B cell (primary cell): Measurements from ENCODE around the gene NFKBIL1. TPM values are rescaled to one million over a fixed set of nuclear protein-coding genes. Genes with fewer than 3 reads are reported as not detected.

ENCODE experiments used
- ATAC-seq: fragments of 200-7000 bp; cut with Tn5 transposase; one replicate; pipeline ENCODE4 v1.10.0; 2021; ENCODE audit warnings: low read depth, mild to moderate bottlenecking, moderate number of reproducible peaks, moderate library complexity
- CTCF ChIA-PET: fragments of 350-600 bp; sonication (Branson Sonifier 250); formaldehyde crosslinking; loops from one replicate; lab custom pipeline; 2021; ENCODE audit warnings: antibody characterized with exemption, inconsistent platforms; lab: Charles Lee
- POLR2A ChIA-PET: fragments of 350-600 bp; sonication (Branson Sonifier 250); formaldehyde crosslinking; loops from one replicate; lab custom pipeline; 2021; ENCODE audit warnings: antibody characterized with exemption; lab: Charles Lee
- DNase-seq: peaks from one replicate; pipeline ENCODE4 v3.0.0; 2013
- H2AFZ ChIP-seq: 2 replicates; pipeline ENCODE4 v1.6.1; 2012; ENCODE audit warnings: mild to moderate bottlenecking, low read depth, low read length; ENCODE audit not compliant: insufficient read depth, poor library complexity, severe bottlenecking
- H3K27ac ChIP-seq, 2 donors: 1 replicate in 1 of 2; 2 replicates in 1 of 2; pipeline ENCODE4 v1.5.1; 2012 to 2013; ENCODE audit warnings: low read length in 2 of 2, mild to moderate bottlenecking in 2 of 2, moderate library complexity in 1 of 2
- H3K27me3 ChIP-seq, 4 experiments: fragments of 200-600 bp in 1 of 4; sonication (generic) in 1 of 4; replicated peaks in 1 of 4; 1 replicate in 2 of 4; 2 replicates in 2 of 4; pipeline versions ENCODE4 v1.6.1 to v1.7.0; 2013 to 2016; ENCODE audit warnings: low read length in 3 of 4, mild to moderate bottlenecking in 2 of 4, mixed read lengths in 1 of 4, moderate library complexity in 1 of 4; ENCODE audit not compliant: insufficient read depth in 4 of 4, control insufficient read depth in 3 of 4; ENCODE audit errors: control extremely low read depth in 1 of 4
- H3K36me3 ChIP-seq, 2 experiments: replicated peaks in 1 of 2; 1 replicate in 1 of 2; 2 replicates in 1 of 2; pipeline versions ENCODE4 v1.6.1 to v1.7.1; 2013; ENCODE audit warnings: low read length in 1 of 2; ENCODE audit not compliant: insufficient read depth in 2 of 2, control insufficient read depth in 1 of 2; ENCODE audit errors: control extremely low read depth in 1 of 2, extremely low read depth in 1 of 2
- H3K4me1 ChIP-seq, 2 donors: fragments of 200-600 bp in 1 of 2; sonication (generic) in 1 of 2; 1 replicate in 1 of 2; 2 replicates in 1 of 2; pipeline versions ENCODE4 v1.5.1 to v1.6.1; 2013 to 2017; ENCODE audit warnings: low read length in 2 of 2; ENCODE audit not compliant: control insufficient read depth in 2 of 2, insufficient read depth in 2 of 2
- H3K4me2 ChIP-seq: replicated peaks from 2 replicates; pipeline ENCODE3; 2012; ENCODE audit warnings: mild to moderate bottlenecking, low read depth, low read length; ENCODE audit not compliant: poor library complexity, severe bottlenecking
- H3K4me3 ChIP-seq, 5 experiments: fragments of 200-600 bp in 1 of 5; sonication (generic) in 1 of 5; 1 replicate in 3 of 5; 2 replicates in 2 of 5; pipeline versions ENCODE4 v1.5.1 to v1.7.0; 2011 to 2016; ENCODE audit warnings: low read length in 4 of 5, mild to moderate bottlenecking in 4 of 5, low read depth in 2 of 5, control low read depth in 1 of 5, moderate library complexity in 1 of 5; ENCODE audit not compliant: insufficient read depth in 1 of 5; ENCODE audit errors: control extremely low read depth in 1 of 5, extremely low read depth in 1 of 5
- H3K79me2 ChIP-seq: fragments of 200-600 bp; sonication (generic); one replicate; pipeline ENCODE4 v1.6.0; 2016; ENCODE audit warnings: low read length; ENCODE audit not compliant: control insufficient read depth, insufficient read depth
- H3K9ac ChIP-seq: fragments of 200-600 bp; sonication (generic); 2 replicates; pipeline ENCODE4 v1.6.1; 2017; ENCODE audit warnings: mild to moderate bottlenecking, low read length, moderate library complexity
- H3K9me3 ChIP-seq, 3 donors: one replicate each; pipeline versions ENCODE4 v1.6.1 to v1.7.1; 2013; ENCODE audit warnings: low read length in 2 of 3; ENCODE audit not compliant: control insufficient read depth in 2 of 3, insufficient read depth in 1 of 3; ENCODE audit errors: control extremely low read depth in 1 of 3
- H4K20me1 ChIP-seq: 2 replicates; pipeline ENCODE4 v1.6.0; 2012; ENCODE audit warnings: mild to moderate bottlenecking, low read length; ENCODE audit not compliant: insufficient read depth, control insufficient read depth, poor library complexity, severe bottlenecking
- H3K27ac Mint-ChIP-seq: one replicate; pipeline ENCODE4 v1.8.0; 2021; ENCODE audit warnings: mixed read lengths
- H3K27me3 Mint-ChIP-seq: one replicate; pipeline ENCODE4 v1.8.0; 2021; ENCODE audit warnings: mixed read lengths
- H3K4me1 Mint-ChIP-seq: one replicate; pipeline ENCODE4 v1.8.0; 2021; ENCODE audit warnings: mixed read lengths
- H3K4me3 Mint-ChIP-seq: one replicate; pipeline ENCODE4 v1.8.0; 2021; ENCODE audit warnings: mixed read lengths
- H3K9me3 Mint-ChIP-seq: one replicate; pipeline ENCODE4 v1.8.0; 2022; ENCODE audit warnings: mixed read lengths; ENCODE audit not compliant: insufficient read depth
- CTCF ChIP-seq: fragments of 200-600 bp; IDR thresholded peaks from one replicate; pipeline ENCODE4 v1.8.0; 2022; ENCODE audit warnings: antibody characterized with exemption, mild to moderate bottlenecking
- EZH2 ChIP-seq: IDR thresholded peaks from 2 replicates; pipeline ENCODE4 v1.6.1; 2012; ENCODE audit warnings: borderline replicate concordance, low read depth, mild to moderate bottlenecking, moderate library complexity, low read length; ENCODE audit not compliant: insufficient read depth, poor library complexity, severe bottlenecking
- WGBS: methylation state at CpG from one replicate; pipeline ENCODE4 v1.1.5; 2013; ENCODE audit warnings: missing lambda C conversion rate; ENCODE audit not compliant: insufficient coverage; 5-methylcytosine and 5-hydroxymethylcytosine counted together
- intact Hi-C: fragments of 100-400 bp; cut with micrococcal nuclease; formaldehyde crosslinking; loops from one replicate; pipeline ENCODE4 v1.10.0; 2022
- polyA plus RNA-seq: library from polyadenylated mRNA; depleted of rRNA; stranded (reverse); fragments of >200 nt; gene quantifications from 2 replicates; pipeline ENCODE4 v1.2.3, GENCODE V29; 2012
- total RNA-seq, 2 donors: library from RNA; stranded (reverse); fragments of 120-200 nt in 1 of 2; gene quantifications; 1 replicate in 1 of 2; 2 replicates in 1 of 2; pipeline versions ENCODE4 v1.2.3 to v1.2.4, GENCODE V29; 2013 to 2022

Gene NFKBIL1
- total and polyA plus RNA-seq, 2 donors (not counting 1 experiment from before 2014, with no cell fraction given) = 10.3 to 18.4 TPM

- H3K36me3 ChIP-seq = peaks cover 2 to 25% of the 10 kb centered on the region in 2 experiments
- peak overlapping the region; percentile 36 for H2AFZ ChIP-seq
- peak; percentile 30 for DNase-seq
- H3K27me3 ChIP-seq = no peaks in the 10 kb centered on the region
- H3K9ac ChIP-seq = peak overlapping the region; percentile 74
- no peaks in the 10 kb centered on the region for H3K9me3 ChIP-seq
- H3K4me2 ChIP-seq = peak overlapping the region; percentile 88
- Mint-ChIP-seq H3K4me3 (peak overlapping the region; percentile 89), H3K27me3 (no peaks in the 10 kb centered on the region), H3K27ac (peak overlapping the region; percentile 93), H3K9me3 (no peaks in the 10 kb centered on the region), H3K4me1 (peaks cover 94% of the 10 kb centered on the region)
- peaks cover 80 to 98% of the 10 kb centered on the region in 2 donors for H3K4me1 ChIP-seq
- TF ChIP-seq CTCF (no peak), EZH2 (no peak)
- WGBS = 59% methylated on average over 13 of the region's 14 CpGs
- peak overlapping the region in 3 of 5 experiments; percentile 74 to 85 (median 77) for H3K4me3 ChIP-seq
- intact Hi-C loops = no loop called here
- H4K20me1 ChIP-seq = peaks cover 10% of the 10 kb centered on the region
- no peak for ATAC-seq
- ChIA-PET CTCF (interaction anchor here (1.5 to 35.3 kb wide), 4 partner anchors 9 to 34 kb away, joined by 4 to 2241 read pairs (median 565); partner anchors contain the start of genes ATP6V1G2, LST1, LTA and LTB), POLR2A (interaction anchor here (0.5 to 42.6 kb wide), 5 partner anchors 8 to 1358 kb away, joined by 3 to 1450 read pairs (median 5); partner anchors contain the start of genes ATP6V1G2, DDX39B, LST1 and LTA)
- H3K27ac ChIP-seq = peak overlapping the region; percentile 80 to 89
- peaks cover 93% of the 10 kb centered on the region for H3K79me2 ChIP-seq
These were observed 27.0 kb downstream of the NFKBIL1 start for GRCh38 chr6:31574106-31575061.
